ENCODE measurements around the gene ELFN1.

The ELFN1 gene

DNA sequence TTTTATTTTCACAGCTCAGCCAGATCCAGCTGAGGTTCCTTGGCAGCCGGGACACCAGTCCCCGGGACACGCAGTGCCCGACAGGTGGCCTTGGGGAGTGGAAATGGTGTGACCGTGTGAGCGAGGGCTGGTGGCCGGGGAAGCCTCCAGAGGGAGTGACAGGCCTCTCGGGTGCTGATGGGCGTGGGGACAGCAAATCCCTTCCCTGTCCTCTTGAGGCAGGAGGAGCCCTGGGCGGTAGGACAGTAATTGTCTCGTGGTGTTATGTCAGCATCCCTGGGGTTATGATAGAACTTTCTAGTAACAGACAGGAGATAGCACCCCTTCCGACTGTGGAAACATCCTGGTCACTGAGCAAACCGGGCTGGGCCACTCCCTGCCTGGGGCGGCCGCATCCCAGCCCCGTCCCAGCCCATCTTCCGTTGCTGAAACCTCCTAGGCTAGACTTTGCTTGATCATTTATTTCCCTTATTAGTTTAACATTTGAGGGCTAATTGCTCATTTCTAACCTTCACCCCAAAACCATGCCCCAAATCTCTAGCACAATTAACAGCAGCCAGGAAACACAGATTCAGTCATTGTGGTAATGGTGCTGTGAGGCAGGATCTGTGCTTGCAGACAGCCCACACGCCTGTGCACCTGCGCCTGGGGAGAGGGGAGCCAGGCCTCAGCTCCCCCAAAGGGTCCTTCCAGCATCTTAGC lies 63.3 kb downstream of the ELFN1 start:
- H2AFZ ChIP-seq (ENCODE audit: low read depth, low read length, severe bottlenecking): no peak overlapping the region
- no peaks in the 10 kb centered on the region for H3K36me3 ChIP-seq (ENCODE audit: low read length)
- no peak for TF ChIP-seq EZH2phosphoT487 (conservative IDR thresholded peaks at IDR 0.05; ENCODE audit: low read length)
- TF ChIP-seq, protein P1, sequence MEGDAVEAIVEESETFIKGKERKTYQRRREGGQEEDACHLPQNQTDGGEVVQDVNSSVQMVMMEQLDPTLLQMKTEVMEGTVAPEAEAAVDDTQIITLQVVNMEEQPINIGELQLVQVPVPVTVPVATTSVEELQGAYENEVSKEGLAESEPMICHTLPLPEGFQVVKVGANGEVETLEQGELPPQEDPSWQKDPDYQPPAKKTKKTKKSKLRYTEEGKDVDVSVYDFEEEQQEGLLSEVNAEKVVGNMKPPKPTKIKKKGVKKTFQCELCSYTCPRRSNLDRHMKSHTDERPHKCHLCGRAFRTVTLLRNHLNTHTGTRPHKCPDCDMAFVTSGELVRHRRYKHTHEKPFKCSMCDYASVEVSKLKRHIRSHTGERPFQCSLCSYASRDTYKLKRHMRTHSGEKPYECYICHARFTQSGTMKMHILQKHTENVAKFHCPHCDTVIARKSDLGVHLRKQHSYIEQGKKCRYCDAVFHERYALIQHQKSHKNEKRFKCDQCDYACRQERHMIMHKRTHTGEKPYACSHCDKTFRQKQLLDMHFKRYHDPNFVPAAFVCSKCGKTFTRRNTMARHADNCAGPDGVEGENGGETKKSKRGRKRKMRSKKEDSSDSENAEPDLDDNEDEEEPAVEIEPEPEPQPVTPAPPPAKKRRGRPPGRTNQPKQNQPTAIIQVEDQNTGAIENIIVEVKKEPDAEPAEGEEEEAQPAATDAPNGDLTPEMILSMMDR (IDR thresholded peaks at IDR 0.05; ENCODE audit: insufficient read depth, low read length, poor library complexity, severe bottlenecking): no peak

DNA sequence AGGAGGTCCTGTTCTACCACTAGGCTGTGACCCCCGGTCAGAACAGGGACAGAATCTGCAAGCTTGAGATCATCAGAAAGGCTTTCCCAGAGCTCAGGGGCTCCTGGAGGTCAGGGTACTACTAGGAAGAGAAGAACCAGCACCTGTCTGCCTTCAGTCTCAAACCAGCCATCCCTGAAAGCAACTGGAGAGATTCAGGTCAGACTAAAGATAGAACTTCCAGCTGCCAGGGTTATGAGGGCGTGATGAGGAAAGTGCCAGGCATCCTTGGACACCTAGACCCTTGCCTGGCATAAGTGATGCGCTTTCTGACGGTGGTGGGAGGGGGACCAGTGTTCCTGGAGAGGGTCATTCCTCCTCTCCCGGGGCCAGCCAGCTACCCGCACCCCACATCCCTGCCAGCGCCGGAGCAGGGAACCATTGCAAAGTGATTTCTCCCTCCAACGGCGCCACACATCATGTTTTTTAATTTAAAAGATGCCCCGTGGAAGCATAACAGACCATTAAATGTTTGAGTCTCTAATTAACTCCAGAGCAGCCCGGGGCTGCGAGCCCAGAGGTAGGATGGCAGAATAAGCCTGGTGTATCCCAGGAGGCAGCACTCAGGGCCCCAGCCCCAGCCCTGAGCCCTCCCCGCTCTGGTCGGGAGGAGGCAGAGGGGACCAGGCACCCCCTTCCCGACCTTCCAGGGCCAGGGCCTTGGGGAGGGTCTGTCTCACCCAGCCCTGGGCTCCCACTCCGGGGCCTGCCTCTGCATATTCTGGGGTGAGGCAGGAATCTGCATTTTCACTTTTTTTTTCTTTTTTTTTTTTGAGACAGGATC lies 64.0 kb downstream of the ELFN1 start:
- no peaks in the 10 kb centered on the region for H3K9me2 ChIP-seq (replicated peaks; ENCODE audit: insufficient read depth, low read length)
- H3F3A ChIP-seq (ENCODE audit: insufficient read depth): no peaks in the 10 kb centered on the region
- H3K27me3 ChIP-seq (ENCODE audit: low read length): no peaks in the 10 kb centered on the region
- no peaks in the 10 kb centered on the region for H3K9me3 ChIP-seq (ENCODE audit: insufficient read depth, low read length)
- H3K36me3 ChIP-seq (ENCODE audit: low read length): no peaks in the 10 kb centered on the region
- H3K4me3 ChIP-seq (ENCODE audit: insufficient read depth, low read length, poor library complexity, severe bottlenecking): no peak overlapping the region
- H3K27ac ChIP-seq (ENCODE audit: low read depth, low read length): no peak overlapping the region
- TF ChIP-seq EZH2phosphoT487 (conservative IDR thresholded peaks at IDR 0.05; ENCODE audit: low read length): no peak
- TF ChIP-seq, protein P1 (IDR thresholded peaks at IDR 0.05; ENCODE audit: insufficient read depth, low read length, poor library complexity, severe bottlenecking): no peak
- peaks cover 4% of the 10 kb centered on the region; the same call in 1 of the 2 replicates for H4K20me1 ChIP-seq (ENCODE audit: low read depth, low read length)
- H3K4me2 ChIP-seq (ENCODE audit: low read depth, low read length, poor library complexity, severe bottlenecking): no peak overlapping the region
- H2AFZ ChIP-seq (ENCODE audit: low read depth, low read length, severe bottlenecking): no peak overlapping the region
- no peaks in the 10 kb centered on the region for H3K79me2 ChIP-seq (ENCODE audit: insufficient read depth, low read length)
- H3K9ac ChIP-seq (ENCODE audit: low read length): no peak overlapping the region

More for the DNA sequence above, 63.3 kb downstream of the ELFN1 start:
- H3K79me2 ChIP-seq (ENCODE audit: insufficient read depth, low read length): no peaks in the 10 kb centered on the region
- peaks cover 4% of the 10 kb centered on the region; the same call in 1 of the 2 replicates for H4K20me1 ChIP-seq (ENCODE audit: low read depth, low read length)
- no peak overlapping the region for H3K4me3 ChIP-seq (ENCODE audit: insufficient read depth, low read length, poor library complexity, severe bottlenecking)
- H3K9me2 ChIP-seq (replicated peaks; ENCODE audit: insufficient read depth, low read length): no peaks in the 10 kb centered on the region
- H3K27ac ChIP-seq (ENCODE audit: low read depth, low read length): no peak overlapping the region
- H3K4me2 ChIP-seq (ENCODE audit: low read depth, low read length, poor library complexity, severe bottlenecking): no peak overlapping the region
- H3K9me3 ChIP-seq (ENCODE audit: insufficient read depth, low read length): no peaks in the 10 kb centered on the region
- H3K27me3 ChIP-seq (ENCODE audit: low read length): no peaks in the 10 kb centered on the region
- no peak overlapping the region for H3K9ac ChIP-seq (ENCODE audit: low read length)
- H3F3A ChIP-seq (ENCODE audit: insufficient read depth): no peaks in the 10 kb centered on the region

DNA sequence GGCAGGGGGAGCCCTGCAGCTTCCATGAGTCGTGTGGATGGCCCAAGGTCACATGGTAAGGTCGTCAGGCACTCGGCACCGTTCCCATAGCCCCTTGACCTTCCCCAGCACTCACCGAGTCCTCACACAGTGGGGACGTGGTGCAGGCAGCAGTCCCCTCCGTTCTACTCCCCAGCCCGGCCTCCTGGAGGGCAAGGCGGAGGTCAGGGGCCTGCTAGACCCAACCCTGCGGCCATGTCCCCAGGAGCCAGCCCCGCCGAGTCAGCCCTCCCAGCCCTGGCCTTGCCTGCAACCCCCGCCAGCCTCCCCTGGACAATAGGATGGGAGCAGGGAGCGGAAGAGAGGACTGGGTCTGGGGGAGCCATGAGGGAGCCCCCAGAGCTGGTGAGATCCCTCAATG lies 65.2 kb downstream of the ELFN1 start:
- Histone ChIP-seq H3K4me3 (ENCODE audit: insufficient read depth, low read length, poor library complexity, severe bottlenecking) (no peak overlapping the region), H4K20me1 (ENCODE audit: low read depth, low read length) (peaks cover 4% of the 10 kb centered on the region; the same call in 1 of the 2 replicates), H3K9me2 (replicated peaks; ENCODE audit: insufficient read depth, low read length) (no peaks in the 10 kb centered on the region), H2AFZ (ENCODE audit: low read depth, low read length, severe bottlenecking) (no peak overlapping the region), H3K9me3 (ENCODE audit: insufficient read depth, low read length) (no peaks in the 10 kb centered on the region), H3K9ac (ENCODE audit: low read length) (no peak overlapping the region), H3K27ac (ENCODE audit: low read depth, low read length) (no peak overlapping the region), H3K27me3 (ENCODE audit: low read length) (no peaks in the 10 kb centered on the region), H3K4me2 (ENCODE audit: low read depth, low read length, poor library complexity, severe bottlenecking) (no peak overlapping the region), H3F3A (ENCODE audit: insufficient read depth) (no peaks in the 10 kb centered on the region), H3K79me2 (ENCODE audit: insufficient read depth, low read length) (no peaks in the 10 kb centered on the region), H3K36me3 (ENCODE audit: low read length) (no peaks in the 10 kb centered on the region)
- TF ChIP-seq, protein P1 (IDR thresholded peaks at IDR 0.05; ENCODE audit: insufficient read depth, low read length, poor library complexity, severe bottlenecking): no peak
- no peak for TF ChIP-seq EZH2phosphoT487 (conservative IDR thresholded peaks at IDR 0.05; ENCODE audit: low read length)
